Medulla oblongata (tissue), 1 donor: Measurements from ENCODE around the gene DIPK1A.

Source experiments
- DNase-seq: peaks from one replicate; pipeline ENCODE4 v3.0.0-alpha.2; 2015; ENCODE audit errors: extremely low spot score

The DIPK1A gene

GRCh38 chr1:92877792-92878191, 83.5 kb downstream of the DIPK1A start:
- DNase-seq: peak; percentile 61

- DNase-seq: peak; percentile 77
These were observed 84.1 kb downstream of the DIPK1A start for GRCh38 chr1:92877081-92877711.

- DNase-seq: peak; percentile 69
These were observed 84.9 kb downstream of the DIPK1A start for GRCh38 chr1:92876351-92876750.

- no peak for DNase-seq
These were observed 86.3 kb downstream of the DIPK1A start for GRCh38 chr1:92874987-92875386.

- peak; percentile 65 for DNase-seq
These were observed 88.5 kb downstream of the DIPK1A start for GRCh38 chr1:92872719-92873118.

- DNase-seq: no peak
These were observed 90.7 kb downstream of the DIPK1A start for GRCh38 chr1:92870591-92870990.

- no peak for DNase-seq
These were observed 97.1 kb downstream of the DIPK1A start for GRCh38 chr1:92864131-92864530.

GRCh38 chr1:92862605-92863004, 98.7 kb downstream of the DIPK1A start:
- DNase-seq: no peak

- DNase-seq: no peak
These were observed 101.7 kb downstream of the DIPK1A start for GRCh38 chr1:92859400-92860039.

GRCh38 chr1:92858564-92859399, 102.5 kb downstream of the DIPK1A start:
- DNase-seq: peak; percentile 96

- no peak for DNase-seq
These were observed 103.4 kb downstream of the DIPK1A start for GRCh38 chr1:92857817-92858216.

GRCh38 chr1:92855236-92855635, 106.0 kb downstream of the DIPK1A start:
- DNase-seq: no peak

- DNase-seq: no peak
These were observed 107.0 kb downstream of the DIPK1A start for GRCh38 chr1:92854101-92854785.

- DNase-seq: peak; percentile 60
These were observed 108.0 kb downstream of the DIPK1A start for GRCh38 chr1:92853299-92853698.

- no peak for DNase-seq
These were observed 109.5 kb downstream of the DIPK1A start for GRCh38 chr1:92851729-92852128.

- DNase-seq: no peak
These were observed 111.2 kb downstream of the DIPK1A start for GRCh38 chr1:92850019-92850418.

GRCh38 chr1:92848201-92848600, 113.1 kb downstream of the DIPK1A start:
- DNase-seq: no peak

- DNase-seq: no peak
These were observed 115.4 kb downstream of the DIPK1A start for GRCh38 chr1:92845908-92846307.

GRCh38 chr1:92844439-92844838, 116.8 kb downstream of the DIPK1A start:
- no peak for DNase-seq

GRCh38 chr1:92843429-92844352, 117.6 kb downstream of the DIPK1A start:
- peak; percentile 57 for DNase-seq

- no peak for DNase-seq
These were observed 118.2 kb downstream of the DIPK1A start for GRCh38 chr1:92843046-92843423.
